Posterior vena cava (tissue), 2 donors: ENCODE data around the gene MREG. TPM values are rescaled to one million over a fixed set of nuclear protein-coding genes. Genes with fewer than 3 reads are reported as not detected.
"Not testable (repeated sequence)": the region's sequence is repeated elsewhere in the genome, so short reads cannot be mapped to it uniquely, and the experiment has no call there.

ENCODE experiments used
- DNase-seq: peaks from one replicate; pipeline ENCODE4 v3.0.0-alpha.2; 2020; ENCODE audit warnings: low spot score
- intact Hi-C, 2 donors: fragments of 100-400 bp; cut with DNase I; formaldehyde crosslinking; loops; one replicate each; pipeline versions ENCODE4 v1.14.1 to v1.14.2; 2022 to 2023
- total RNA-seq, 2 donors: library from RNA; stranded (reverse); fragmentation: NEBNext Ultra II Directional; extraction: Animal tissue kit (Norgen Biotek cat#: 25700); gene quantifications; one replicate each; pipeline ENCODE4 v1.2.1, GENCODE V29; 2021
- donor health status: DM: yes; HTN: yes; CAD: no.
- donor health status: DM: yes; HTN: yes; CAD: no.

The MREG gene
- total RNA-seq, 2 donors from 2014 or later, result 0.67 to 0.74 TPM

GRCh38 chr2:216024779-216025336 lies 11.5 kb upstream of the MREG start:
- intact Hi-C loops, result no loop called here
- no peak for DNase-seq

GRCh38 chr2:216023055-216023648 lies 9.8 kb upstream of the MREG start:
- DNase-seq, result no peak
- intact Hi-C loops, result no loop called here

GRCh38 chr2:216021768-216022565 lies 8.6 kb upstream of the MREG start:
- no peak for DNase-seq

GRCh38 chr2:216018709-216019108 lies 5.4 kb upstream of the MREG start:
- no peak for DNase-seq
- intact Hi-C loops, result no loop called here

More at GRCh38 chr2:216021768-216022565, 8.6 kb upstream of the MREG start:
- intact Hi-C loops, result no loop called here

GRCh38 chr2:216017365-216017764 lies 4.0 kb upstream of the MREG start:
- DNase-seq, result no peak
- intact Hi-C loops, result no loop called here

- no peak for DNase-seq
- intact Hi-C loops, result no loop called here
Measured at GRCh38 chr2:216016581-216016980, 3.2 kb upstream of the MREG start.

GRCh38 chr2:216015722-216016464 lies 2.5 kb upstream of the MREG start:
- no peak for DNase-seq
- intact Hi-C loops, result no loop called here

GRCh38 chr2:216014986-216015385 lies 1.6 kb upstream of the MREG start:
- DNase-seq, result no peak
- intact Hi-C loops, result no loop called here

GRCh38 chr2:216014006-216014405 lies 655 bp upstream of the MREG start:
- intact Hi-C loops, result no loop called here

GRCh38 chr2:216012830-216013079 lies 596 bp downstream of the MREG start:
- no peak for DNase-seq
- intact Hi-C loops, result no loop called here

More at GRCh38 chr2:216014006-216014405, 655 bp upstream of the MREG start:
- no peak for DNase-seq

GRCh38 chr2:216012133-216012829 lies 1.1 kb downstream of the MREG start:
- no peak for DNase-seq
- intact Hi-C loops, result no loop called here

GRCh38 chr2:216009215-216009614 lies 4.1 kb downstream of the MREG start:
- intact Hi-C loops, DNase-seq: not testable (repeated sequence)

- DNase-seq, result no peak
- intact Hi-C loops, result no loop called here
Measured at GRCh38 chr2:216008387-216008786, 5.0 kb downstream of the MREG start.

- intact Hi-C loops, result no loop called here
- DNase-seq, result peak; percentile 81
Measured at GRCh38 chr2:216006164-216006663, 7.1 kb downstream of the MREG start.

GRCh38 chr2:216004697-216005283 lies 8.6 kb downstream of the MREG start:
- intact Hi-C loops, result no loop called here
- no peak for DNase-seq

GRCh38 chr2:216003876-216004696 lies 9.3 kb downstream of the MREG start:
- DNase-seq, result no peak
- intact Hi-C loops, result no loop called here

- DNase-seq, result no peak
- intact Hi-C loops, result no loop called here
Measured at GRCh38 chr2:216002693-216003092, 10.7 kb downstream of the MREG start.

- intact Hi-C loops, result no loop called here
- no peak for DNase-seq
Measured at GRCh38 chr2:216002101-216002678, 11.2 kb downstream of the MREG start.
